Transverse colon (tissue), 4 donors: ENCODE measurements around the gene ABCA4.

Experiments used
- CTCF ChIP-seq, 5 experiments: fragments of 200-600 bp in 3 of 5; fragments of 450-650 bp in 2 of 5; sonication (generic) in 3 of 5; IDR thresholded peaks; 1 replicate in 2 of 5; 2 replicates in 3 of 5; pipeline ENCODE4 v1.5.1; 2016 to 2017; ENCODE audit warnings: antibody characterized with exemption in 5 of 5, inconsistent platforms in 3 of 5, mild to moderate bottlenecking in 2 of 5, moderate library complexity in 1 of 5
- POLR2A ChIP-seq: fragments of 450-650 bp; IDR thresholded peaks from one replicate; pipeline ENCODE4 v1.6.1; 2016; ENCODE audit warnings: antibody characterized with exemption, mild to moderate bottlenecking, moderate library complexity
- POLR2AphosphoS5 ChIP-seq, 3 donors: sonication (generic); formaldehyde crosslinking; IDR thresholded peaks; one replicate each; pipeline ENCODE4 v1.6.1; 2016; ENCODE audit warnings: antibody characterized with exemption in 3 of 3

- TF ChIP-seq POLR2A (no peak), CTCF (IDR thresholded peaks at IDR 0.05) (no peak), POLR2AphosphoS5 (IDR thresholded peaks at IDR 0.05) (no peak)
Measured at GRCh38 chr1:94093396-94093795, 27.6 kb downstream of the ABCA4 start.
